AG04450 (cell line): ENCODE data around the gene NAV1. TPM values are rescaled to one million over a fixed set of nuclear protein-coding genes. Genes with fewer than 3 reads are reported as not detected.

Source experiments
- CTCF ChIA-PET: fragments of 300-600, 350-600 bp; formaldehyde crosslinking; extraction: SDS; loops from one replicate; lab custom pipeline; 2022; ENCODE audit warnings: antibody characterized with exemption, inconsistent platforms; lab: Charles Lee
- POLR2A ChIA-PET: fragments of 350-600 bp; formaldehyde crosslinking; extraction: SDS; loops from one replicate; lab custom pipeline; 2021; ENCODE audit warnings: antibody characterized with exemption, inconsistent platforms; lab: Yijun Ruan, JAX
- DNase-seq: peaks from one replicate; pipeline ENCODE4 v3.0.0-alpha.2; 2011; ENCODE audit warnings: low read depth, low spot score
- H3K27ac ChIP-seq: one replicate; pipeline ENCODE4 v1.5.1; 2012; ENCODE audit warnings: low read depth, low read length, control low read depth
- H3K27me3 ChIP-seq: one replicate; pipeline ENCODE4 v1.6.0; 2012; ENCODE audit warnings: low read length; ENCODE audit not compliant: control insufficient read depth, insufficient read depth
- H3K4me3 ChIP-seq: 2 replicates; pipeline ENCODE4 v1.5.1; 2011; ENCODE audit warnings: mild to moderate bottlenecking, low read depth, low read length, control low read depth
- H3K9me3 ChIP-seq: 2 replicates; pipeline ENCODE4 v1.5.1; 2012; ENCODE audit warnings: low read length; ENCODE audit not compliant: control insufficient read depth, insufficient read depth
- polyA plus RNA-seq: library from polyadenylated mRNA; depleted of rRNA; stranded (reverse); fragments of >200 nt; gene quantifications from 2 replicates; pipeline ENCODE4 v1.2.3, GENCODE V29; 2011
- TF ChIP-seq, protein P1 (sequence below): IDR thresholded peaks from 2 replicates; pipeline ENCODE4 v1.5.1; 2011; ENCODE audit warnings: low read depth, low read length, control low read depth, inconsistent platforms

Gene NAV1
- polyA plus RNA-seq, 1 experiment = 17.5 TPM

DNA sequence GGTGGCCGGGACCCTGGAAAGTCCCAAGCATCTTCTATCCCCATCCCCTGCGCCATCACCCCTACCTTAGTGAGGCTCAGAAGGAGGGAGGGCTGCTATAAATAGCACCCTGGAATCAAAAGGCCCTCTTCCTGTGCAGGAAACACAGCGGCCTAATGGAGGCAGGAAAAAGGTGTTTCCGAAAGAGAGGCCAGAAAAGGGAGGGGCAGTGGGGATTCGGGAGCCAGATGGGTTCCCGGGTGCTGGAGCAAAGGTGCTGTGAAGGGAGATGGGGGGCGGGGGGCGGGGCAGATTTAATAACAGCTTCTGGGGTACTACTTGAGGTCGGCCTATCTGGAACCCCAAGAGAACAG, 16.6 kb downstream of the NAV1 start:
- no peaks in the 10 kb centered on the region for H3K9me3 ChIP-seq
- CTCF ChIA-PET = interaction anchor here (0.9 kb wide), 2 partner anchors 43 to 148 kb away, joined by 3 read pairs; no protein-coding TSS in a partner anchor
- H3K27ac ChIP-seq = no peak overlapping the region
- no peak for DNase-seq
- H3K4me3 ChIP-seq = no peak overlapping the region
- TF ChIP-seq, protein P1, sequence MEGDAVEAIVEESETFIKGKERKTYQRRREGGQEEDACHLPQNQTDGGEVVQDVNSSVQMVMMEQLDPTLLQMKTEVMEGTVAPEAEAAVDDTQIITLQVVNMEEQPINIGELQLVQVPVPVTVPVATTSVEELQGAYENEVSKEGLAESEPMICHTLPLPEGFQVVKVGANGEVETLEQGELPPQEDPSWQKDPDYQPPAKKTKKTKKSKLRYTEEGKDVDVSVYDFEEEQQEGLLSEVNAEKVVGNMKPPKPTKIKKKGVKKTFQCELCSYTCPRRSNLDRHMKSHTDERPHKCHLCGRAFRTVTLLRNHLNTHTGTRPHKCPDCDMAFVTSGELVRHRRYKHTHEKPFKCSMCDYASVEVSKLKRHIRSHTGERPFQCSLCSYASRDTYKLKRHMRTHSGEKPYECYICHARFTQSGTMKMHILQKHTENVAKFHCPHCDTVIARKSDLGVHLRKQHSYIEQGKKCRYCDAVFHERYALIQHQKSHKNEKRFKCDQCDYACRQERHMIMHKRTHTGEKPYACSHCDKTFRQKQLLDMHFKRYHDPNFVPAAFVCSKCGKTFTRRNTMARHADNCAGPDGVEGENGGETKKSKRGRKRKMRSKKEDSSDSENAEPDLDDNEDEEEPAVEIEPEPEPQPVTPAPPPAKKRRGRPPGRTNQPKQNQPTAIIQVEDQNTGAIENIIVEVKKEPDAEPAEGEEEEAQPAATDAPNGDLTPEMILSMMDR = no peak
- POLR2A ChIA-PET = interaction anchor here (0.6 kb wide), 1 partner anchor 271 kb away, joined by 3 read pairs; no protein-coding TSS in a partner anchor
- H3K27me3 ChIP-seq = no peaks in the 10 kb centered on the region

DNA sequence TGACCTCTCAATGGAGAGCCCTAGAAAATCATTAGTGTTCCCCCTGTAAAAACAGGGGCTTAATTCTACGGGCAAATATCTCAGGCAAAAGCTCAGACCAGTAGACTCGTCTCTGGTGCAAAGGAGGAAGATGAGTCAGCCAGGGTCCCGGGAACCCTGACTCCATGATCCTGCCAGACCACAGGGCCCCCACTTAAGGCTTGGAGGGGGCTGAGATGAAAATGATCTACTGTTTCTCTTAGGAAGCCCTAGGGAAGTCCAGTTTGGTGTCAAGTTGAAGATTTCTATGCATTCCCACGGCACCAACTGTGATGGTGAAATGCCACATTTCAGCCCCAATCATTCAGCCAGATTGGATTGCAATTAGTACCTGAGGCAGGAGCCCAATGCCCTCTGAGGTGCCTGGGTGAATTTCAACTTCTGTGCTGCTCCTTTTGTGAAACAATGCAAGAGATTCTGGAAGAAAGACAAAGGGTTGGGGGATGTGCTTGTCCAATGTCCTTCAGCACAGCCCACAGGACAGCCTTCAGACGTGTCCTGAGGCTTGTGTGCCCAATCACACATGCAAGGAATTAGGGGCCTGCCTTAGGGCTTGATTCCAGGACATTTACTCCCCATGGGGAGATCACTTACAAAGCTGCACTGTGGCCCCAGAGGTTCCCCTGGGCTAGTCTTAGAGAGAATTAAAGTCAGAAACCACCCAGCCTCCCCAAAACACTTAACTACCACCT, 18.1 kb downstream of the NAV1 start:
- no peaks in the 10 kb centered on the region for H3K9me3 ChIP-seq
- no peaks in the 10 kb centered on the region for H3K27me3 ChIP-seq
- CTCF ChIA-PET = interaction anchor here (1.6 to 7.6 kb wide), 5 partner anchors 14 to 238 kb away, joined by 4 to 148 read pairs (median 22); no protein-coding TSS in a partner anchor
- POLR2A ChIA-PET = interaction anchor here (0.6 kb wide), 1 partner anchor 91 kb away, joined by 13 read pairs; no protein-coding TSS in a partner anchor
- DNase-seq = no peak
- peak overlapping the region; percentile 2 for H3K27ac ChIP-seq
- no peak overlapping the region for H3K4me3 ChIP-seq
- TF ChIP-seq, protein P1 = no peak

- Histone ChIP-seq H3K4me3 (no peak overlapping the region), H3K9me3 (no peaks in the 10 kb centered on the region), H3K27me3 (no peaks in the 10 kb centered on the region), H3K27ac (no peak overlapping the region)
- POLR2A ChIA-PET = no interaction called here
- CTCF ChIA-PET = interaction anchor here (0.7 to 7.6 kb wide), 6 partner anchors 14 to 249 kb away, joined by 3 to 148 read pairs (median 14); no protein-coding TSS in a partner anchor
- TF ChIP-seq, protein P1 = no peak
- DNase-seq = no peak
Observed at GRCh38 chr1:201557572-201557958, 18.6 kb downstream of the NAV1 start.

GRCh38 chr1:201559679-201560162, 20.8 kb downstream of the NAV1 start:
- ChIA-PET POLR2A (interaction anchor here (0.5 to 1.2 kb wide), 8 partner anchors 19 to 261 kb away, joined by 3 to 5 read pairs (median 3); no protein-coding TSS in a partner anchor), CTCF (interaction anchor here (0.5 to 7.6 kb wide), 32 partner anchors 9 to 270 kb away, joined by 3 to 148 read pairs (median 4); partner anchors contain the start of gene IPO9)
- Histone ChIP-seq H3K9me3 (no peaks in the 10 kb centered on the region), H3K4me3 (no peak overlapping the region), H3K27ac (no peak overlapping the region), H3K27me3 (no peaks in the 10 kb centered on the region)
- TF ChIP-seq, protein P1 = peak; percentile 96
- DNase-seq = peak; percentile 74
